GM12892 (cell line): Measurements from ENCODE around the gene ELMOD3.

Experiments used
- POLR2A ChIP-seq: IDR thresholded peaks from 2 replicates; pipeline ENCODE4 v1.6.1; 2011; ENCODE audit warnings: low read depth, low read length, control low read depth
- POLR2AphosphoS5 ChIP-seq: IDR thresholded peaks from 2 replicates; pipeline ENCODE4 v1.6.1; 2011; ENCODE audit warnings: low read depth, low read length, control low read depth

- TF ChIP-seq POLR2A (no peak), POLR2AphosphoS5 (no peak)
These were observed 44.2 kb upstream of the ELMOD3 start for GRCh38 chr2:85310330-85310729.
